ENCODE data around the gene SPTBN5.

Gene SPTBN5

GRCh38 chr15:41896566-41896965 is 2.7 kb upstream of the SPTBN5 start:
- Histone ChIP-seq H3K36me3 (replicated peaks; ENCODE audit: low read depth, low read length) (peaks cover 19% of the 10 kb centered on the region), H3K27me3 (ENCODE audit: low read depth, low read length) (no peaks in the 10 kb centered on the region), H2AFZ (ENCODE audit: low read depth, low read length) (no peak overlapping the region), H3K4me1 (ENCODE audit: low read length) (peaks cover 12% of the 10 kb centered on the region), H3K27ac (ENCODE audit: low read length) (no peak overlapping the region), H3K9me3 (ENCODE audit: insufficient read depth, low read length) (no peaks in the 10 kb centered on the region), H3K4me3 (ENCODE audit: low read length) (no peak overlapping the region), H4K20me1 (ENCODE audit: insufficient read depth, low read length) (no peaks in the 10 kb centered on the region), H3K4me2 (ENCODE audit: low read length) (no peak overlapping the region), H3K79me2 (ENCODE audit: low read length) (no peaks in the 10 kb centered on the region), H3K9ac (ENCODE audit: low read length) (no peak overlapping the region)
- no peak for TF ChIP-seq CTCF (IDR thresholded peaks at IDR 0.05; ENCODE audit: low read depth, low read length)
- TF ChIP-seq EZH2phosphoT487 (IDR thresholded peaks at IDR 0.05; ENCODE audit: low read depth), result no peak

GRCh38 chr15:41895957-41896356 is 2.1 kb upstream of the SPTBN5 start:
- no peak for TF ChIP-seq EZH2phosphoT487 (IDR thresholded peaks at IDR 0.05; ENCODE audit: low read depth)
- no peak for TF ChIP-seq CTCF (IDR thresholded peaks at IDR 0.05; ENCODE audit: low read depth, low read length)
- Histone ChIP-seq H3K27me3 (ENCODE audit: low read depth, low read length) (no peaks in the 10 kb centered on the region), H3K36me3 (replicated peaks; ENCODE audit: low read depth, low read length) (peaks cover 19% of the 10 kb centered on the region), H3K4me2 (ENCODE audit: low read length) (no peak overlapping the region), H3K4me3 (ENCODE audit: low read length) (no peak overlapping the region), H3K9ac (ENCODE audit: low read length) (no peak overlapping the region), H4K20me1 (ENCODE audit: insufficient read depth, low read length) (no peaks in the 10 kb centered on the region), H2AFZ (ENCODE audit: low read depth, low read length) (no peak overlapping the region), H3K79me2 (ENCODE audit: low read length) (no peaks in the 10 kb centered on the region), H3K9me3 (ENCODE audit: insufficient read depth, low read length) (no peaks in the 10 kb centered on the region), H3K4me1 (ENCODE audit: low read length) (peaks cover 12% of the 10 kb centered on the region), H3K27ac (ENCODE audit: low read length) (no peak overlapping the region)

GRCh38 chr15:41895491-41895890 is 1.6 kb upstream of the SPTBN5 start:
- Histone ChIP-seq H3K27me3 (ENCODE audit: low read depth, low read length) (no peaks in the 10 kb centered on the region), H3K9me3 (ENCODE audit: insufficient read depth, low read length) (no peaks in the 10 kb centered on the region), H2AFZ (ENCODE audit: low read depth, low read length) (no peak overlapping the region), H4K20me1 (ENCODE audit: insufficient read depth, low read length) (no peaks in the 10 kb centered on the region), H3K4me1 (ENCODE audit: low read length) (peaks cover 12% of the 10 kb centered on the region), H3K4me3 (ENCODE audit: low read length) (no peak overlapping the region), H3K4me2 (ENCODE audit: low read length) (no peak overlapping the region), H3K36me3 (replicated peaks; ENCODE audit: low read depth, low read length) (peaks cover 15% of the 10 kb centered on the region), H3K79me2 (ENCODE audit: low read length) (no peaks in the 10 kb centered on the region), H3K27ac (ENCODE audit: low read length) (no peak overlapping the region), H3K9ac (ENCODE audit: low read length) (no peak overlapping the region)
- TF ChIP-seq EZH2phosphoT487 (IDR thresholded peaks at IDR 0.05; ENCODE audit: low read depth), result no peak
- TF ChIP-seq CTCF (IDR thresholded peaks at IDR 0.05; ENCODE audit: low read depth, low read length), result no peak

GRCh38 chr15:41894791-41895463 is 1.1 kb upstream of the SPTBN5 start:
- peak overlapping the region; percentile 50; the same call in 1 of the 2 replicates for H2AFZ ChIP-seq (ENCODE audit: low read depth, low read length)
- no peaks in the 10 kb centered on the region for H4K20me1 ChIP-seq (ENCODE audit: insufficient read depth, low read length)
- no peaks in the 10 kb centered on the region for H3K9me3 ChIP-seq (ENCODE audit: insufficient read depth, low read length)
- peaks cover 13% of the 10 kb centered on the region for H3K36me3 ChIP-seq (replicated peaks; ENCODE audit: low read depth, low read length)
- peak; percentile 15; the same call in 1 of the 2 replicates for TF ChIP-seq CTCF (IDR thresholded peaks at IDR 0.05; ENCODE audit: low read depth, low read length)
- TF ChIP-seq EZH2phosphoT487 (IDR thresholded peaks at IDR 0.05; ENCODE audit: low read depth), result no peak
- no peaks in the 10 kb centered on the region for H3K79me2 ChIP-seq (ENCODE audit: low read length)
- H3K4me2 ChIP-seq (ENCODE audit: low read length), result peak overlapping the region; percentile 71
- H3K9ac ChIP-seq (ENCODE audit: low read length), result peak overlapping the region; percentile 37; the same call in 1 of the 2 replicates
- H3K4me3 ChIP-seq (ENCODE audit: low read length), result peak overlapping the region; percentile 61
- H3K27me3 ChIP-seq (ENCODE audit: low read depth, low read length), result no peaks in the 10 kb centered on the region
- H3K27ac ChIP-seq (ENCODE audit: low read length), result no peak overlapping the region
- peaks cover 12% of the 10 kb centered on the region for H3K4me1 ChIP-seq (ENCODE audit: low read length)
